Neutrophil (primary cell): Measurements from ENCODE around the gene DAZL.

Experiments
- H3K27ac ChIP-seq: fragments of 200-600 bp; sonication (generic); 2 replicates; pipeline ENCODE4 v1.5.1; 2016; ENCODE audit warnings: mild to moderate bottlenecking, moderate library complexity
- H3K27me3 ChIP-seq: fragments of 200-600 bp; sonication (generic); 2 replicates; pipeline ENCODE4 v1.6.0; 2016; ENCODE audit warnings: mild to moderate bottlenecking
- H3K36me3 ChIP-seq: fragments of 200-600 bp; sonication (generic); 2 replicates; pipeline ENCODE4 v1.5.1; 2017
- H3K4me1 ChIP-seq, 2 experiments: fragments of 200-600 bp in 1 of 2; sonication (generic) in 1 of 2; 1 replicate in 1 of 2; 2 replicates in 1 of 2; pipeline versions ENCODE4 v1.5.1 to v1.6.1; 2013 to 2016; ENCODE audit warnings: low read depth in 1 of 2, low read length in 1 of 2, mild to moderate bottlenecking in 1 of 2, moderate library complexity in 1 of 2; ENCODE audit not compliant: control insufficient read depth in 1 of 2, insufficient read depth in 1 of 2
- H3K4me3 ChIP-seq, 2 experiments: fragments of 200-600 bp in 1 of 2; sonication (generic) in 1 of 2; 1 replicate in 1 of 2; 2 replicates in 1 of 2; pipeline ENCODE4 v1.5.1; 2013 to 2016; ENCODE audit warnings: low read depth in 1 of 2, low read length in 1 of 2, mild to moderate bottlenecking in 1 of 2, moderate library complexity in 1 of 2
- H3K9me3 ChIP-seq: fragments of 200-600 bp; sonication (generic); 2 replicates; pipeline ENCODE4 v1.5.1; 2016
- CTCF ChIP-seq: fragments of 200-600 bp; sonication (generic); IDR thresholded peaks from 2 replicates; pipeline ENCODE4 v1.5.1; 2016; ENCODE audit warnings: antibody characterized with exemption

DAZL gene

GRCh38 chr3:16543242-16543864, 61.9 kb downstream of the DAZL start:
- no peaks in the 10 kb centered on the region for H3K4me1 ChIP-seq
- H3K9me3 ChIP-seq: no peaks in the 10 kb centered on the region
- no peak for TF ChIP-seq CTCF
- H3K27ac ChIP-seq: no peak overlapping the region
- no peak overlapping the region for H3K4me3 ChIP-seq
- H3K27me3 ChIP-seq: no peaks in the 10 kb centered on the region
- no peaks in the 10 kb centered on the region for H3K36me3 ChIP-seq

GRCh38 chr3:16538507-16538906, 66.7 kb downstream of the DAZL start:
- no peaks in the 10 kb centered on the region for H3K36me3 ChIP-seq
- peaks cover 0 to 3% of the 10 kb centered on the region in 2 experiments for H3K4me1 ChIP-seq
- no peak overlapping the region for H3K4me3 ChIP-seq
- no peaks in the 10 kb centered on the region for H3K27me3 ChIP-seq
- no peak overlapping the region for H3K27ac ChIP-seq
- H3K9me3 ChIP-seq: no peaks in the 10 kb centered on the region
- TF ChIP-seq CTCF: no peak

DNA sequence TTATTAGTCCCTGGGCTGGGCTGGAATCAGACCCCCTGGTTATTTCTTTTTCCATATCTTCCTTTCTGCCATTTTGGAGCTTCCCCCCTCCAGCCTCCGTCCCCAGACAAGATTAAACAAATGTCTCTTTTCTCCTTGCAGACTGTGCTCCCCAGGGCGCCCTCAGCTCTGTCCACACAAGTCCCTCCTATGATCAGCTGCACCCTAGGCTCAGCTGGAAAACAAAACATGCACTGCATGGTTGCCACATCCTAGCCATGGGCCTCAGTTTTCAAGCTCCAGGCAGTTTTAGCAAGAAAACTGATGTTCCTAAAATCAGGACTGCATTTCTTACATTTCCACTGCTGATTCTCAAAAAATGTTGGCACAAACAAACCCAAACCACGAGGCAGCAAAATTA, 68.2 kb downstream of the DAZL start:
- Histone ChIP-seq H3K27ac (no peak overlapping the region), H3K4me1 (peaks cover 0 to 3% of the 10 kb centered on the region in 2 experiments), H3K4me3 (no peak overlapping the region), H3K36me3 (no peaks in the 10 kb centered on the region), H3K9me3 (no peaks in the 10 kb centered on the region), H3K27me3 (no peaks in the 10 kb centered on the region)
- TF ChIP-seq CTCF: no peak
